Mesenchymal stem cell (in vitro differentiated cells and primary cell): Measurements from ENCODE around the gene TMEM63A.
A peak's percentile ranks its signal among the peaks of the same experiment; 100 is the strongest.

Source experiments
- DNase-seq: peaks from one replicate; pipeline ENCODE4 v3.0.0-alpha.2; 2013
- H2AFZ ChIP-seq: one replicate; pipeline ENCODE4 v1.6.1; 2013; ENCODE audit warnings: low read depth, mild to moderate bottlenecking, control low read depth, inconsistent platforms, low read length, moderate library complexity
- H2AK5ac ChIP-seq: 2 replicates; pipeline ENCODE4 v1.6.1; 2013; ENCODE audit warnings: low read length, moderate library complexity, mild to moderate bottlenecking, inconsistent platforms; ENCODE audit not compliant: severe bottlenecking
- H2BK120ac ChIP-seq: one replicate; pipeline ENCODE4 v1.6.1; 2013; ENCODE audit warnings: low read depth, mild to moderate bottlenecking, inconsistent platforms, low read length, moderate library complexity
- H2BK12ac ChIP-seq, 2 experiments: one replicate each; pipeline ENCODE4 v1.6.1; 2013; ENCODE audit warnings: inconsistent platforms in 2 of 2, low read length in 2 of 2, mild to moderate bottlenecking in 2 of 2, moderate library complexity in 2 of 2, control low read depth in 1 of 2
- H2BK15ac ChIP-seq: one replicate; pipeline ENCODE4 v1.6.1; 2013; ENCODE audit warnings: mild to moderate bottlenecking, low read depth, inconsistent platforms; ENCODE audit not compliant: poor library complexity, severe bottlenecking
- H2BK5ac ChIP-seq: 2 replicates; pipeline ENCODE4 v1.6.1; 2013; ENCODE audit warnings: low read depth, mild to moderate bottlenecking, low read length, control low read depth, inconsistent platforms; ENCODE audit not compliant: poor library complexity, severe bottlenecking
- H3K14ac ChIP-seq, 2 experiments: one replicate each; pipeline ENCODE4 v1.6.1; 2013; ENCODE audit warnings: inconsistent platforms in 2 of 2, low read length in 2 of 2, control low read depth in 1 of 2, mild to moderate bottlenecking in 1 of 2, moderate library complexity in 1 of 2
- H3K18ac ChIP-seq, 2 experiments: one replicate each; pipeline ENCODE4 v1.6.1; 2013; ENCODE audit warnings: inconsistent platforms in 2 of 2, low read length in 2 of 2, control low read depth in 1 of 2, low read depth in 1 of 2, mild to moderate bottlenecking in 1 of 2
- H3K23ac ChIP-seq, 2 experiments: one replicate each; pipeline ENCODE4 v1.6.1; 2013; ENCODE audit warnings: inconsistent platforms in 2 of 2, low read length in 2 of 2, mild to moderate bottlenecking in 2 of 2, moderate library complexity in 2 of 2, control low read depth in 1 of 2
- H3K27ac ChIP-seq: 2 replicates; pipeline ENCODE4 v1.5.1; 2013; ENCODE audit warnings: mild to moderate bottlenecking, moderate library complexity, low read length, control low read depth, inconsistent platforms; ENCODE audit not compliant: poor library complexity, severe bottlenecking
- H3K27me3 ChIP-seq, 2 experiments: 2 replicates each; pipeline versions ENCODE4 v1.6.1 to v1.7.0; 2013; ENCODE audit warnings: low read length in 2 of 2, mild to moderate bottlenecking in 2 of 2, moderate library complexity in 2 of 2, control low read depth in 1 of 2, inconsistent platforms in 1 of 2; ENCODE audit not compliant: control insufficient read depth in 1 of 2, insufficient read depth in 1 of 2
- H3K36me3 ChIP-seq, 2 experiments: 2 replicates each; pipeline versions ENCODE4 v1.6.1 to v1.7.0; 2013; ENCODE audit warnings: low read length in 2 of 2, control low read depth in 1 of 2, inconsistent platforms in 1 of 2, low read depth in 1 of 2, mild to moderate bottlenecking in 1 of 2; ENCODE audit not compliant: insufficient read depth in 2 of 2, control insufficient read depth in 1 of 2
- H3K4ac ChIP-seq, 2 experiments: one replicate each; pipeline ENCODE4 v1.6.1; 2013; ENCODE audit warnings: inconsistent platforms in 2 of 2, low read length in 2 of 2, mild to moderate bottlenecking in 2 of 2, moderate library complexity in 2 of 2, control low read depth in 1 of 2, low read depth in 1 of 2
- H3K4me1 ChIP-seq: 2 replicates; pipeline ENCODE4 v1.6.1; 2013; ENCODE audit warnings: low read depth, low read length, control low read depth; ENCODE audit not compliant: control insufficient read depth, insufficient read depth
- H3K4me2 ChIP-seq: 2 replicates; pipeline ENCODE4 v1.6.1; 2013; ENCODE audit warnings: low read length, mild to moderate bottlenecking, inconsistent platforms; ENCODE audit not compliant: poor library complexity, severe bottlenecking
- H3K4me3 ChIP-seq, 2 experiments: 2 replicates each; pipeline versions ENCODE4 v1.5.1 to v1.7.0; 2013; ENCODE audit warnings: low read length in 2 of 2, mild to moderate bottlenecking in 2 of 2, control low read depth in 1 of 2, low read depth in 1 of 2; ENCODE audit not compliant: insufficient read depth in 1 of 2
- H3K79me1 ChIP-seq: replicated peaks from 2 replicates; pipeline ENCODE4 v1.6.1; 2013; ENCODE audit warnings: mild to moderate bottlenecking, control low read depth, low read length, inconsistent platforms; ENCODE audit not compliant: poor library complexity, severe bottlenecking
- H3K9ac ChIP-seq: 2 replicates; pipeline ENCODE4 v1.7.0; 2013; ENCODE audit warnings: mild to moderate bottlenecking, low read length, moderate library complexity
- H3K9me3 ChIP-seq: 2 replicates; pipeline ENCODE4 v1.7.0; 2013; ENCODE audit warnings: mild to moderate bottlenecking, low read length; ENCODE audit not compliant: control insufficient read depth
- H4K8ac ChIP-seq: one replicate; pipeline ENCODE4 v1.6.1; 2013; ENCODE audit warnings: inconsistent platforms, mild to moderate bottlenecking, low read length, moderate library complexity
- H4K91ac ChIP-seq: one replicate; pipeline ENCODE4 v1.6.1; 2013; ENCODE audit warnings: mild to moderate bottlenecking, low read length, inconsistent platforms
- WGBS: methylation state at CpG from one replicate; pipeline ENCODE4 v1.1.7; 2013; ENCODE audit warnings: mixed read lengths; 5-methylcytosine and 5-hydroxymethylcytosine counted together

The TMEM63A gene

GRCh38 chr1:225928186-225929175 is 46.3 kb upstream of the TMEM63A start:
- H3K23ac ChIP-seq, result peak overlapping the region in 1 of 2 experiments; percentile 35
- peaks cover 5% of the 10 kb centered on the region for H3K4me1 ChIP-seq
- no peak overlapping the region for H3K4me3 ChIP-seq
- no peaks in the 10 kb centered on the region for H3K9me3 ChIP-seq
- H3K14ac ChIP-seq, result no peak overlapping the region
- H3K36me3 ChIP-seq, result no peaks in the 10 kb centered on the region
- H2BK120ac ChIP-seq, result no peak overlapping the region
- no peak overlapping the region for H2BK15ac ChIP-seq
- peak overlapping the region in 1 of 2 experiments; percentile 21 for H2BK12ac ChIP-seq
- H3K79me1 ChIP-seq, result peaks cover 5% of the 10 kb centered on the region
- DNase-seq, result no peak
- no peak overlapping the region for H2BK5ac ChIP-seq
- H4K91ac ChIP-seq, result peak overlapping the region; percentile 83
- H3K27ac ChIP-seq, result no peak overlapping the region
- no peak overlapping the region for H3K9ac ChIP-seq
- no peak overlapping the region for H2AFZ ChIP-seq
- H3K27me3 ChIP-seq, result no peaks in the 10 kb centered on the region
- no peak overlapping the region for H3K18ac ChIP-seq
- no peak overlapping the region for H3K4me2 ChIP-seq
- no peak overlapping the region for H3K4ac ChIP-seq
- 92% methylated on average over 13 of the region's 14 CpGs for WGBS
- H4K8ac ChIP-seq, result peak overlapping the region; percentile 87
- no peak overlapping the region for H2AK5ac ChIP-seq

DNA sequence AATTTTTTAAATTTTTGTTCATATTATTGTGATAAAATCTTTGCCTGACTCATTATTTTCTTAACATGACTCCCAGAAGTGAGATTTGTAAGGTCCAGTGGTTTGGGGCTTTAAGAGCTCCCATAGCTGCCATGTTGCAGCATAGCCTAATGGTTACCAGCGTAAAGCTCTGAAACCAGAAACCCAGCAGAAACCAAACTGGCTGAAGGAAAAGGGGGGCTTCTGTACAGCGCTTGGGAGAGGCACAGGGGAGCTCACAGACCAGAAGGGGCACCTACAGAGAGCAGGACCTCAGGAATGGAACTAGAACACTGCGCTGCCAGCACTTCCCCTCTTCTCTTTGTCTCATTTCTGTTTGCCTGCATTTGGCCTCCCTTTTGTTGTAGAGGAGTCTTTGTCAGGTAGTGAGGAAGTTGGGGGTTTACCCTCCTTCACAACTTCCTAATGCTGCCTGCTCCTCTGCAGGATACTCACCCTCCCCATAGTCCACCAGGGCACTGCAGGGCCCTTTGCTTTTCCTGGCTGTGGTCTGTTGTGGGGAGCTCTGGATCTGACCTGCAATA is 44.5 kb upstream of the TMEM63A start:
- DNase-seq, result no peak
- Histone ChIP-seq H2AFZ (no peak overlapping the region), H3K9me3 (no peaks in the 10 kb centered on the region), H3K27ac (no peak overlapping the region), H2AK5ac (peak overlapping the region; percentile 38), H3K4me2 (no peak overlapping the region), H3K4me3 (no peak overlapping the region), H3K4me1 (peaks cover 18% of the 10 kb centered on the region), H3K36me3 (peaks cover 8 to 9% of the 10 kb centered on the region in 2 experiments), H4K91ac (no peak overlapping the region), H3K79me1 (peaks cover 16% of the 10 kb centered on the region), H3K18ac (no peak overlapping the region), H2BK120ac (no peak overlapping the region), H3K27me3 (no peaks in the 10 kb centered on the region), H4K8ac (peak overlapping the region; percentile 7), H2BK5ac (no peak overlapping the region), H3K14ac (no peak overlapping the region), H3K9ac (no peak overlapping the region), H3K23ac (no peak overlapping the region), H2BK12ac (no peak overlapping the region), H2BK15ac (no peak overlapping the region), H3K4ac (no peak overlapping the region)
- WGBS, result 88% methylated on average over 2 of the region's 3 CpGs

DNA sequence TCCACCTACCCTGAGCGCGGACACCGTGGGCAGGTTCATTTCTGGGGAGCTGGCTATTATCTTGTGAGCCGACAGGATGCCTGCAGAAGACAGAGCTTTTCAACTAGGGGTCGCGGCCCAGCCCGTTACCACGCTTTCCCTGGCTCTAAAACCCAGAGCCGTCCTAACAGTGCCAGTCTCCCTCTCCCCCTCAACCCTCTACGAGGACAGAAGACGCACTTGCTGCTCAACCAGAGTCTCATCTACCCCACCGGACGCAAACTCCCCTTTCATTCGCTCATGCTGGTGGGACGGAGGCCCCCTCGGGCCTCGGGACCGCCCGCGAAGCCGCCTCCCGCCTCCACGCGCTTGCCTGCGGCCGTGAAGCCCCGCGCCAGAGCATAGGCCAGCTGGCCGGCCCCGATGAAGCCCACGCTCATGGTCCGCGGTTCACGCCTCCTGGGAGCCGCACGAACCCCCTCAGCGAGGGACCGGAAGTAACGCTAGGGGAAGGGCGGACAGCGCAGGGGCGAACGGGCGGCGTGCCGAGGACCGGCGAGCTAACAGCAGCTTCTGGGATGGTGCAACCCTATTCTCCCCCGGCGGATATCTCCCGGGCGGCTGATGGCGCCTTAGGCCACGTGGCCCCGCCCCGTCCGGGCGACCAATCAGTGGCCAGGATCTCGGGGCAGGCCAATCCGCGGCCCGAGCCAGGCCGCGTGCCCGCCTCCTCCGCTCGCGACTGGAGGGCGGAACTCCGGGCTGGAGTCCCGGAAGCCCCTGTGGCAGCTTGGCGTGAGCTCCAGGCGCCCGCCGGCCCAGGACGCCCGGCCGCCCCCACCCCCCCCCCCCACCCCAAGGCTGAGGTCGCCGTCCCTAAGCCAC is 41.7 kb upstream of the TMEM63A start, which contains the start of gene PYCR2:
Gene PYCR2 (minus strand): TSS at position 559 of the 864 bp plus-strand sequence. CDS start 140 bp downstream, at position 419.
- Histone ChIP-seq H4K91ac (peak within 1 kb of the TSS; percentile 97), H3K4ac (peak within 1 kb of the TSS; percentile 94 to 97), H2BK12ac (peak within 1 kb of the TSS; percentile 57 to 63), H2BK5ac (peak within 1 kb of the TSS; percentile 46), H2AFZ (peak within 1 kb of the TSS; percentile 97), H3K23ac (peak within 1 kb of the TSS in 1 of 2 experiments; percentile 75), H3K9ac (peak within 1 kb of the TSS; percentile 95), H3K9me3 (no peaks in the 10 kb centered on the region), H3K4me3 (peak within 1 kb of the TSS; percentile 87 to 97), H3K4me1 (peaks cover 28% of the 10 kb centered on the region), H2BK15ac (no peak within 1 kb of the TSS), H3K4me2 (peak within 1 kb of the TSS; percentile 91), H3K18ac (peak within 1 kb of the TSS; percentile 94 to 98), H2BK120ac (peak within 1 kb of the TSS; percentile 68), H3K36me3 (peaks cover 26 to 28% of the 10 kb centered on the region in 2 experiments), H3K14ac (peak within 1 kb of the TSS in 1 of 2 experiments; percentile 96), H2AK5ac (peak within 1 kb of the TSS; percentile 22), H3K27ac (peak within 1 kb of the TSS; percentile 87), H3K79me1 (peaks cover 30% of the 10 kb centered on the region), H4K8ac (peak within 1 kb of the TSS; percentile 99), H3K27me3 (no peaks in the 10 kb centered on the region)
- peak; percentile 97 for DNase-seq
- 1% methylated on average over 76 of the region's 80 CpGs for WGBS
